Measurements from ENCODE around the gene CASK. TPM values are rescaled to one million over a fixed set of nuclear protein-coding genes. Genes with fewer than 3 reads are reported as not detected.

Gene CASK
- total RNA-seq, 1 experiment from 2014 or later = 163 TPM

- H3K9me3 Mint-ChIP-seq (ENCODE audit: unreplicated experiment) = no peaks in the 10 kb centered on the region
- H3K27me3 Mint-ChIP-seq (ENCODE audit: insufficient read depth, unreplicated experiment) = no peaks in the 10 kb centered on the region
- TF ChIP-seq CTCF (IDR thresholded peaks at IDR 0.05; ENCODE audit: insufficient read depth in 1 of 2, low read depth in 1 of 2, low read length in 1 of 2, severe bottlenecking in 1 of 2, unreplicated experiment in 1 of 2) = no peak
- H3K4me1 Mint-ChIP-seq (ENCODE audit: low read depth, unreplicated experiment) = no peaks in the 10 kb centered on the region
- intact Hi-C loops (cut with micrococcal nuclease; ENCODE audit: unreplicated experiment) = no loop called here
- no peaks in the 10 kb centered on the region for H3K27me3 ChIP-seq (replicated peaks; ENCODE audit: control insufficient read depth, insufficient read depth, low read length)
- DNase-seq = no peak
- no peak overlapping the region for H3K4me3 Mint-ChIP-seq (ENCODE audit: unreplicated experiment)
- no peaks in the 10 kb centered on the region; the same call in 1 of the 2 replicates for H3K4me1 ChIP-seq
- no peak overlapping the region for H3K4me3 ChIP-seq (ENCODE audit: low read depth, low read length)
- peaks cover 17% of the 10 kb centered on the region for H3K36me3 Mint-ChIP-seq (ENCODE audit: insufficient read depth, unreplicated experiment)
- H3K36me3 ChIP-seq (ENCODE audit: control insufficient read depth, insufficient read depth, low read length) = no peaks in the 10 kb centered on the region; the same call in 1 of the 2 replicates
- no TSS peak for BruUV-seq (replicated peaks)
- no peak overlapping the region for H3K27ac Mint-ChIP-seq (ENCODE audit: unreplicated experiment)
- no peaks in the 10 kb centered on the region for H3K9me3 ChIP-seq
- POLR2A ChIA-PET = no interaction called here
- CTCF ChIA-PET = no interaction called here
These were observed 320.5 kb downstream of the CASK start for GRCh38 chrX:41602816-41603345.

GRCh38 chrX:41600291-41600690 lies 323.1 kb downstream of the CASK start:
- no TSS peak for BruUV-seq (replicated peaks)
- H3K4me3 ChIP-seq (ENCODE audit: low read depth, low read length) = no peak overlapping the region
- CTCF ChIA-PET = no interaction called here

GRCh38 chrX:41599507-41599906 lies 323.8 kb downstream of the CASK start:
- H3K36me3 Mint-ChIP-seq (ENCODE audit: insufficient read depth, unreplicated experiment) = peaks cover 6% of the 10 kb centered on the region
- ChIA-PET CTCF (no interaction called here), POLR2A (no interaction called here)
- no peaks in the 10 kb centered on the region; the same call in 1 of the 2 replicates for H3K4me1 ChIP-seq
- no peaks in the 10 kb centered on the region for H3K36me3 ChIP-seq (ENCODE audit: control insufficient read depth, insufficient read depth, low read length)
- H3K27ac Mint-ChIP-seq (ENCODE audit: unreplicated experiment) = no peak overlapping the region
- intact Hi-C loops (cut with micrococcal nuclease; ENCODE audit: unreplicated experiment) = no loop called here
- H3K9me3 Mint-ChIP-seq (ENCODE audit: unreplicated experiment) = no peaks in the 10 kb centered on the region
- H3K27me3 ChIP-seq (replicated peaks; ENCODE audit: control insufficient read depth, insufficient read depth, low read length) = no peaks in the 10 kb centered on the region
- H3K9me3 ChIP-seq = no peaks in the 10 kb centered on the region
- H3K27me3 Mint-ChIP-seq (ENCODE audit: insufficient read depth, unreplicated experiment) = no peaks in the 10 kb centered on the region
- H3K4me1 Mint-ChIP-seq (ENCODE audit: low read depth, unreplicated experiment) = no peaks in the 10 kb centered on the region
- no peak for DNase-seq
- H3K4me3 Mint-ChIP-seq (ENCODE audit: unreplicated experiment) = no peak overlapping the region
- no peak overlapping the region for H3K4me3 ChIP-seq (ENCODE audit: low read depth, low read length)
- no TSS peak for BruUV-seq (replicated peaks)
- no peak for TF ChIP-seq CTCF (IDR thresholded peaks at IDR 0.05; ENCODE audit: insufficient read depth in 1 of 2, low read depth in 1 of 2, low read length in 1 of 2, severe bottlenecking in 1 of 2, unreplicated experiment in 1 of 2)

More at GRCh38 chrX:41600291-41600690, 323.1 kb downstream of the CASK start:
- H3K27me3 ChIP-seq (replicated peaks; ENCODE audit: control insufficient read depth, insufficient read depth, low read length) = no peaks in the 10 kb centered on the region
- H3K9me3 ChIP-seq = no peaks in the 10 kb centered on the region
- Mint-ChIP-seq H3K27ac (ENCODE audit: unreplicated experiment) (no peak overlapping the region), H3K4me3 (ENCODE audit: unreplicated experiment) (no peak overlapping the region), H3K4me1 (ENCODE audit: low read depth, unreplicated experiment) (no peaks in the 10 kb centered on the region), H3K9me3 (ENCODE audit: unreplicated experiment) (no peaks in the 10 kb centered on the region), H3K27me3 (ENCODE audit: insufficient read depth, unreplicated experiment) (no peaks in the 10 kb centered on the region), H3K36me3 (ENCODE audit: insufficient read depth, unreplicated experiment) (peaks cover 7% of the 10 kb centered on the region)
- intact Hi-C loops (cut with micrococcal nuclease; ENCODE audit: unreplicated experiment) = no loop called here
- DNase-seq = no peak
- no peaks in the 10 kb centered on the region for H3K36me3 ChIP-seq (ENCODE audit: control insufficient read depth, insufficient read depth, low read length)
- H3K4me1 ChIP-seq = no peaks in the 10 kb centered on the region; the same call in 1 of the 2 replicates
- TF ChIP-seq CTCF (IDR thresholded peaks at IDR 0.05; ENCODE audit: insufficient read depth in 1 of 2, low read depth in 1 of 2, low read length in 1 of 2, severe bottlenecking in 1 of 2, unreplicated experiment in 1 of 2) = no peak
- POLR2A ChIA-PET = no interaction called here
